HepG2 (cell line): Measurements from ENCODE around the gene TAS1R3. TPM values are rescaled to one million over a fixed set of nuclear protein-coding genes. Genes with fewer than 3 reads are reported as not detected.

ENCODE experiments used
- HOXA5 ChIP-seq: sonication (generic); formaldehyde crosslinking; IDR thresholded peaks from 2 replicates; pipeline ENCODE4 v1.4.0; 2020; ENCODE audit warnings: missing genetic modification reagents
- MBD4 ChIP-seq: IDR thresholded peaks from 2 replicates; pipeline ENCODE4 v1.6.1; 2012; ENCODE audit warnings: low read length, inconsistent platforms, borderline replicate concordance
- SYNCRIP ChIP-seq: fragments of 200-400 bp; formaldehyde crosslinking; IDR thresholded peaks from 2 replicates; pipeline ENCODE4 v1.6.1; 2018; ENCODE audit warnings: mild to moderate bottlenecking, low read depth, low read length; ENCODE audit not compliant: insufficient read depth
- THYN1 ChIP-seq: sonication (generic); formaldehyde crosslinking; IDR thresholded peaks from 2 replicates; pipeline ENCODE4 v1.8.1; 2023; ENCODE audit warnings: low read depth, mild to moderate bottlenecking, moderate library complexity, missing genetic modification reagents, borderline replicate concordance
- TOPORS ChIP-seq: sonication (generic); formaldehyde crosslinking; IDR thresholded peaks from 2 replicates; pipeline ENCODE4 v1.8.0; 2023; ENCODE audit warnings: mild to moderate bottlenecking, missing genetic modification reagents
- ZNF354B ChIP-seq: sonication (generic); formaldehyde crosslinking; IDR thresholded peaks from 2 replicates; pipeline ENCODE4 v1.8.0; 2022; ENCODE audit warnings: mild to moderate bottlenecking, missing genetic modification reagents
- polyA plus RNA-seq, 8 experiments: library from polyadenylated mRNA; depleted of rRNA in 3 of 8; stranded (reverse) in 7 of 8; unstranded in 1 of 8; fragments of >200 nt; fragmentation: Illumina TruSeq in 4 of 8; extraction: Trizol in 4 of 8; gene quantifications; 2 replicates each; pipeline versions ENCODE4 v1.2.1 to v1.2.3, GENCODE V29; 2011 to 2016; ENCODE audit warnings: low read depth in 4 of 8, missing spikeins in 1 of 8, mixed read lengths in 1 of 8; ENCODE audit not compliant: insufficient read depth in 1 of 8
- total RNA-seq, 5 experiments: library from RNA; depleted of rRNA; stranded (reverse); fragments of >200 nt; fragmentation: Illumina TruSeq; extraction: Trizol; gene quantifications; 2 replicates each; pipeline ENCODE4 v1.2.3, GENCODE V29; 2016; ENCODE audit warnings: low read depth in 1 of 5
- TF ChIP-seq, protein P1 (sequence below): sonication (generic); formaldehyde crosslinking; IDR thresholded peaks from 2 replicates; pipeline ENCODE4 v1.4.0; 2020; ENCODE audit warnings: mild to moderate bottlenecking, missing genetic modification reagents
- TF ChIP-seq, protein P2 (sequence below): sonication (generic); formaldehyde crosslinking; IDR thresholded peaks from 2 replicates; pipeline ENCODE4 v1.5.0; 2020; ENCODE audit warnings: mild to moderate bottlenecking, missing genetic modification reagents, borderline replicate concordance
- TF ChIP-seq, protein P3 (sequence below): sonication (generic); formaldehyde crosslinking; IDR thresholded peaks from 2 replicates; pipeline ENCODE4 v1.8.0; 2022; ENCODE audit warnings: missing genetic modification reagents, low read depth, mild to moderate bottlenecking, borderline replicate concordance
- TF ChIP-seq, protein P4 (sequence below): sonication (generic); formaldehyde crosslinking; IDR thresholded peaks from 2 replicates; pipeline ENCODE4 v1.8.0; 2022; ENCODE audit warnings: low read depth, missing genetic modification reagents
- TF ChIP-seq, protein P5 (sequence below): fragments of 450-650 bp; IDR thresholded peaks from 2 replicates; pipeline ENCODE4 v1.6.1; 2016
- TF ChIP-seq, protein P6 (sequence below): IDR thresholded peaks from 2 replicates; pipeline ENCODE4 v1.6.1; 2016; ENCODE audit warnings: missing biosample characterization, missing genetic modification reagents, low read depth

Gene TAS1R3
- total and polyA plus RNA-seq, 2 of the 13 experiments (the other 11 are each of a cell fraction or from before 2014, with no cell fraction given) = 0.13 to 0.15 TPM

DNA sequence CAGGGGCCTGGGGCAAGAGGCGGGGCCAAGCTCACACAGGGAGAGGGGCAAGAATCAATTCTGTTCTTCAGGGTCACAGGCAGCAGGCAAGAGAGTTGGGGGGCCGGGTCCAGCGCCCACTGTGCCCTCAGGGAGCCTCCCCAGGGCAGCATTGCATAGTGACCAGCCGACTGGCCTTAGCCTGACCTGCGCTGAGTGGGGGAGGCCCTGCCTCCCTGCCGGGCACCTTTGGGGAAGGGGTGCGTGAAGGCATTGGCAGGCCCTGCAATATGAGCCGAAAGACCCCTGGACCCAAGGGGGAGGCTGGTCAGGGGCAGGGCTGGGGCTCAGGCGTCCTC, 38.7 kb upstream of the TAS1R3 start (continued):
- TF ChIP-seq, protein P1, sequence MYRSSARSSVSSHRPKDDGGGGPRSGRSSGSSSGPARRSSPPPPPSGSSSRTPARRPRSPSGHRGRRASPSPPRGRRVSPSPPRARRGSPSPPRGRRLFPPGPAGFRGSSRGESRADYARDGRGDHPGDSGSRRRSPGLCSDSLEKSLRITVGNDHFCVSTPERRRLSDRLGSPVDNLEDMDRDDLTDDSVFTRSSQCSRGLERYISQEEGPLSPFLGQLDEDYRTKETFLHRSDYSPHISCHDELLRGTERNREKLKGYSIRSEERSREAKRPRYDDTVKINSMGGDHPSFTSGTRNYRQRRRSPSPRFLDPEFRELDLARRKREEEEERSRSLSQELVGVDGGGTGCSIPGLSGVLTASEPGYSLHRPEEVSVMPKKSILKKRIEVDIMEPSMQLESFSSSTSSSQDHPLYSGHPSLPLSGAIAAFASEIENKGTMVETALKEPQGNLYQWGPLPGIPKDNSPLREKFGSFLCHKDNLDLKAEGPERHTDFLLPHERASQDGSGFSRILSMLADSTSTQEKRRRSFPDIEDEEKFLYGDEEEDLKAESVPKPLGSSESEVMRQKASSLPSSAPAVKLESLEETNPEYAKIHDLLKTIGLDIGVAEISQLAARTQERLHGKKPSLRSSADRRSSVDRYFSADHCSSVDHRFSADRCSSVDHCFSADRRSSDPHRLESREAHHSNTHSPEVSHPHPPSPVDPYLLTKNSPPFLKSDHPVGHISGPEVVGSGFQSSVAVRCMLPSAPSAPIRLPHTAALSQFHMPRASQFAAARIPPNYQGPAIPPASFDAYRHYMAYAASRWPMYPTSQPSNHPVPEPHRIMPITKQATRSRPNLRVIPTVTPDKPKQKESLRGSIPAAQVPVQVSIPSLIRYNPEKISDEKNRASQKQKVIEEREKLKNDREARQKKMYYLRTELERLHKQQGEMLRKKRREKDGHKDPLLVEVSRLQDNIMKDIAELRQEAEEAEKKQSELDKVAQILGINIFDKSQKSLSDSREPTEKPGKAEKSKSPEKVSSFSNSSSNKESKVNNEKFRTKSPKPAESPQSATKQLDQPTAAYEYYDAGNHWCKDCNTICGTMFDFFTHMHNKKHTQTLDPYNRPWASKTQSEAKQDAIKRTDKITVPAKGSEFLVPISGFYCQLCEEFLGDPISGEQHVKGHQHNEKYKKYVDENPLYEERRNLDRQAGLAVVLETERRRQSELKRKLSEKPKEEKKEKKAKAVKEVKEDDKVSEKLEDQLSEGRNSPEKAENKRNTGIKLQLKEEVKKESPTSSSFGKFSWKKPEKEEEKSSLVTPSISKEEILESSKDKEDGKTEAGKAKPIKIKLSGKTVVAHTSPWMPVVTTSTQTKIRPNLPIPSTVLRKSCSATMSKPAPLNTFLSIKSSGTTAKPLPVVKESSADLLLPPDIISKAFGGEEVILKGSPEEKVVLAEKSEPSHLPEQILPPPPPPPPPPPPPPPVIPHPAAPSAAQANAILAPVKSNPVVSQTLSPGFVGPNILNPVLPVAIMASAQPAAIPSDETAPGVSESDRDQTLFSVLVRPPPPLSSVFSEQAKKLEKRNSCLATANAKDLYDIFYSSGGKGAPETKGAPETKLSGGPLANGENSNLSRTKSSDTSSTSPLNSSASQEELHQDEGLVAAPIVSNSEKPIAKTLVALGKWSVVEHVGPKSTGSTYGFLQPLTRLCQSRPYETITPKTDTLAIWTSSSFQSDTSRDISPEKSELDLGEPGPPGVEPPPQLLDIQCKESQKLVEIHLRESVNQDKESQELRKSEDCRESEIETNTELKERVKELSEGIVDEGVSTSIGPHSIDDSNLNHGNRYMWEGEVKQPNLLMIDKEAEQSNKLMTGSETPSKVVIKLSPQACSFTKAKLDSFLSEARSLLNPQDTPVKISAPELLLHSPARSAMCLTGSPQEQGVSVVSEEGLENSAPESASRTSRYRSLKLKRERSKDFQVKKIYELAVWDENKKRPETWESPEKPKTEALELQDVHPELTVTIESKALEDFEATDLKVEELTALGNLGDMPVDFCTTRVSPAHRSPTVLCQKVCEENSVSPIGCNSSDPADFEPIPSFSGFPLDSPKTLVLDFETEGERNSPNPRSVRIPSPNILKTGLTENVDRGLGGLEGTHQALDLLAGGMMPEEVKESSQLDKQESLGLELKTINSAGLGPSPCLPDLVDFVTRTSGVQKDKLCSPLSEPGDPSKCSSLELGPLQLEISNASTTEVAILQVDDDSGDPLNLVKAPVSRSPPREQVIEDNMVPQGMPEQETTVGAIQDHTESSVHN (CRISPR knock-in tag) = no peak
- TF ChIP-seq HOXA5 (CRISPR knock-in tag) (no peak), MBD4 (no peak), ZNF354B (CRISPR knock-in tag) (no peak), SYNCRIP (no peak), TOPORS (no peak), THYN1 (CRISPR knock-in tag) (no peak)
- TF ChIP-seq, protein P2, sequence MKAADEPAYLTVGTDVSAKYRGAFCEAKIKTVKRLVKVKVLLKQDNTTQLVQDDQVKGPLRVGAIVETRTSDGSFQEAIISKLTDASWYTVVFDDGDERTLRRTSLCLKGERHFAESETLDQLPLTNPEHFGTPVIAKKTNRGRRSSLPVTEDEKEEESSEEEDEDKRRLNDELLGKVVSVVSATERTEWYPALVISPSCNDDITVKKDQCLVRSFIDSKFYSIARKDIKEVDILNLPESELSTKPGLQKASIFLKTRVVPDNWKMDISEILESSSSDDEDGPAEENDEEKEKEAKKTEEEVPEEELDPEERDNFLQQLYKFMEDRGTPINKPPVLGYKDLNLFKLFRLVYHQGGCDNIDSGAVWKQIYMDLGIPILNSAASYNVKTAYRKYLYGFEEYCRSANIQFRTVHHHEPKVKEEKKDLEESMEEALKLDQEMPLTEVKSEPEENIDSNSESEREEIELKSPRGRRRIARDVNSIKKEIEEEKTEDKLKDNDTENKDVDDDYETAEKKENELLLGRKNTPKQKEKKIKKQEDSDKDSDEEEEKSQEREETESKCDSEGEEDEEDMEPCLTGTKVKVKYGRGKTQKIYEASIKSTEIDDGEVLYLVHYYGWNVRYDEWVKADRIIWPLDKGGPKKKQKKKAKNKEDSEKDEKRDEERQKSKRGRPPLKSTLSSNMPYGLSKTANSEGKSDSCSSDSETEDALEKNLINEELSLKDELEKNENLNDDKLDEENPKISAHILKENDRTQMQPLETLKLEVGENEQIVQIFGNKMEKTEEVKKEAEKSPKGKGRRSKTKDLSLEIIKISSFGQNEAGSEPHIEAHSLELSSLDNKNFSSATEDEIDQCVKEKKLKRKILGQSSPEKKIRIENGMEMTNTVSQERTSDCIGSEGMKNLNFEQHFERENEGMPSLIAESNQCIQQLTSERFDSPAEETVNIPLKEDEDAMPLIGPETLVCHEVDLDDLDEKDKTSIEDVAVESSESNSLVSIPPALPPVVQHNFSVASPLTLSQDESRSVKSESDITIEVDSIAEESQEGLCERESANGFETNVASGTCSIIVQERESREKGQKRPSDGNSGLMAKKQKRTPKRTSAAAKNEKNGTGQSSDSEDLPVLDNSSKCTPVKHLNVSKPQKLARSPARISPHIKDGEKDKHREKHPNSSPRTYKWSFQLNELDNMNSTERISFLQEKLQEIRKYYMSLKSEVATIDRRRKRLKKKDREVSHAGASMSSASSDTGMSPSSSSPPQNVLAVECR (CRISPR knock-in tag) = no peak
- TF ChIP-seq, protein P3, sequence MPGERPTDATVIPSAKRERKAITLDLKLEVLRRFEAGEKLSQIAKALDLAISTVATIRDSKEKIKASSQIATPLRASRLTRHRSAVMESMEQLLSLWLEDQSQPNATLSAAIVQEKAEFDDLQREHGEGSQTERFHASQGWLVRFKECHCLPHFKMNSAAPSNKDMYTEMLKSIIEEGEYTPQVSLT = no peak
- TF ChIP-seq, protein P4, sequence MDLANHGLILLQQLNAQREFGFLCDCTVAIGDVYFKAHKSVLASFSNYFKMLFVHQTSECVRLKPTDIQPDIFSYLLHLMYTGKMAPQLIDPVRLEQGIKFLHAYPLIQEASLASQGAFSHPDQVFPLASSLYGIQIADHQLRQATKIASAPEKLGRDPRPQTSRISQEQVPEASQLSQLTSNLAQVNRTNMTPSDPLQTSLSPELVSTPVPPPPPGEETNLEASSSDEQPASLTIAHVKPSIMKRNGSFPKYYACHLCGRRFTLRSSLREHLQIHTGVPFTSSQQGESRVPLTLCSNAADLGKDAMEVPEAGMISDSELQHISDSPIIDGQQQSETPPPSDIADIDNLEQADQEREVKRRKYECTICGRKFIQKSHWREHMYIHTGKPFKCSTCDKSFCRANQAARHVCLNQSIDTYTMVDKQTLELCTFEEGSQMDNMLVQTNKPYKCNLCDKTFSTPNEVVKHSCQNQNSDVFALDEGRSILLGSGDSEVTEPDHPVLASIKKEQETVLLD (CRISPR knock-in tag) = no peak
- TF ChIP-seq, protein P5, sequence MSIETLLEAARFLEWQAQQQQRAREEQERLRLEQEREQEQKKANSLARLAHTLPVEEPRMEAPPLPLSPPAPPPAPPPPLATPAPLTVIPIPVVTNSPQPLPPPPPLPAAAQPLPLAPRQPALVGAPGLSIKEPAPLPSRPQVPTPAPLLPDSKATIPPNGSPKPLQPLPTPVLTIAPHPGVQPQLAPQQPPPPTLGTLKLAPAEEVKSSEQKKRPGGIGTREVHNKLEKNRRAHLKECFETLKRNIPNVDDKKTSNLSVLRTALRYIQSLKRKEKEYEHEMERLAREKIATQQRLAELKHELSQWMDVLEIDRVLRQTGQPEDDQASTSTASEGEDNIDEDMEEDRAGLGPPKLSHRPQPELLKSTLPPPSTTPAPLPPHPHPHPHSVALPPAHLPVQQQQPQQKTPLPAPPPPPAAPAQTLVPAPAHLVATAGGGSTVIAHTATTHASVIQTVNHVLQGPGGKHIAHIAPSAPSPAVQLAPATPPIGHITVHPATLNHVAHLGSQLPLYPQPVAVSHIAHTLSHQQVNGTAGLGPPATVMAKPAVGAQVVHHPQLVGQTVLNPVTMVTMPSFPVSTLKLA = no peak
- TF ChIP-seq, protein P6, sequence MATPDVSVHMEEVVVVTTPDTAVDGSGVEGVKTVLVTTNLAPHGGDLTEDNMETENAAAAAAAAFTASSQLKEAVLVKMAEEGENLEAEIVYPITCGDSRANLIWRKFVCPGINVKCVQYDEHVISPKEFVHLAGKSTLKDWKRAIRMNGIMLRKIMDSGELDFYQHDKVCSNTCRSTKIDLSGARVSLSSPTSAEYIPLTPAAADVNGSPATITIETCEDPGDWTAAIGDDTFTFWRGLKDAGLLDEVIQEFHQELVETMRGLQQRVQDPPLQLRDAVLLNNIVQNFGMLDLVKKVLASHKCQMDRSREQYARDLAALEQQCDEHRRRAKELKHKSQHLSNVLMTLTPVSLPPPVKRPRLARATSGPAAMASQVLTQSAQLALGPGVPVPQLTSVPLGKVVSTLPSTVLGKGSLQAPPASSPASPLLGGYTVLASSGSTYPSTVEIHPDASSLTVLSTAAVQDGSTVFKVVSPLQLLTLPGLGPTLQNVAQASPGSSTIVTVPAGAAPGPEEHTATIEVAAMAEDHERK (CRISPR knock-in tag) = no peak
